HEK293T (cell line): Measurements from ENCODE around the gene PWWP2A.
"Not testable (repeated sequence)": the region's sequence is repeated elsewhere in the genome, so short reads cannot be mapped to it uniquely, and the experiment has no call there.

Source experiments
- ARNT ChIP-seq: fragments of 450-650 bp; IDR thresholded peaks from 2 replicates; pipeline ENCODE4 v1.6.1; 2017; ENCODE audit warnings: mild to moderate bottlenecking
- BHLHE40 ChIP-seq: fragments of 450-650 bp; IDR thresholded peaks from 2 replicates; pipeline ENCODE4 v1.6.1; 2016; ENCODE audit warnings: mild to moderate bottlenecking, moderate library complexity, borderline replicate concordance
- ELF4 ChIP-seq: fragments of 450-650 bp; IDR thresholded peaks from 2 replicates; pipeline ENCODE4 v1.6.1; 2017; ENCODE audit warnings: antibody characterized with exemption
- FOXA1 ChIP-seq: fragments of 450-650 bp; IDR thresholded peaks from 2 replicates; pipeline ENCODE4 v1.6.1; 2016; ENCODE audit warnings: mild to moderate bottlenecking
- FOXK2 ChIP-seq: fragments of 450-650 bp; IDR thresholded peaks from 2 replicates; pipeline ENCODE4 v1.6.1; 2016; ENCODE audit warnings: mild to moderate bottlenecking
- FOXM1 ChIP-seq: fragments of 450-650 bp; IDR thresholded peaks from 2 replicates; pipeline ENCODE4 v1.6.1; 2017; ENCODE audit warnings: mild to moderate bottlenecking, borderline replicate concordance
- L3MBTL2 ChIP-seq: fragments of 450-650 bp; conservative IDR thresholded peaks from 2 replicates; pipeline ENCODE4 v1.6.1; 2016; ENCODE audit warnings: mild to moderate bottlenecking
- LEF1 ChIP-seq: fragments of 450-650 bp; IDR thresholded peaks from 2 replicates; pipeline ENCODE4 v1.6.1; 2017; ENCODE audit warnings: mild to moderate bottlenecking, borderline replicate concordance
- NFRKB ChIP-seq: fragments of 450-650 bp; IDR thresholded peaks from 2 replicates; pipeline ENCODE4 v1.6.1; 2016; ENCODE audit warnings: mild to moderate bottlenecking, moderate library complexity
- SP1 ChIP-seq: fragments of 450-650 bp; IDR thresholded peaks from 2 replicates; pipeline ENCODE4 v1.6.1; 2017
- SUZ12 ChIP-seq: fragments of 450-650 bp; IDR thresholded peaks from 2 replicates; pipeline ENCODE4 v1.6.1; 2016; ENCODE audit warnings: mild to moderate bottlenecking
- TARDBP ChIP-seq: fragments of 450-650 bp; IDR thresholded peaks from 2 replicates; pipeline ENCODE4 v1.6.1; 2016
- ZNF384 ChIP-seq: fragments of 450-650 bp; IDR thresholded peaks from 2 replicates; pipeline ENCODE4 v1.6.1; 2016

DNA sequence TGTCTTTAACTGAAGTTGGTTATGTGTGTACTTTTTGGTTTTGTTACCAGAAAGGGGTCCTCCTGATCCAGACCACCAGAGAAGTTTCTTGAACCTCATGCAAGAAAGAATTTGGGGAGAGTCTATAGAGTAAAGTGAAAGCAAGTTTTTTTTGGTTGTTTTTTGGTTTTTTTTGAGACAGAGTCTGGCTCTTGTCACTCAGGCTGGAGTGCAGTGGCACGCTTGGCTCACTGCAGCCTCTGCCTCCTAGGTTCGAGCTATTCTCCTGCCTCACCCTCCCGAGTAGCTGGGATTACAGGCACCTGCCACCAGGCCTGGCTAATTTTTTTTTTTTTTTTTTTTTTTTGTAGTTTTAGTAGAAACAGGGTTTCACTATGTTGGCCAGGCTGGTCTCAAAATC, 41.6 kb upstream of the PWWP2A start:
- not testable (repeated sequence) for TF ChIP-seq FOXA1, ZNF384, FOXK2, BHLHE40, ARNT, NFRKB, SP1, FOXM1, TARDBP, SUZ12, ELF4, L3MBTL2, LEF1
